DND-41 (cell line): ENCODE measurements around the gene IFNL1.

ENCODE experiments used
- EZH2 ChIP-seq: IDR thresholded peaks from 3 replicates; pipeline ENCODE4 v1.6.1; 2012; ENCODE audit warnings: borderline replicate concordance, low read depth, mild to moderate bottlenecking, moderate library complexity, low read length, inconsistent platforms; ENCODE audit not compliant: severe bottlenecking
- TF ChIP-seq, protein P1 (sequence below): IDR thresholded peaks from 2 replicates; pipeline ENCODE4 v1.5.1; 2012; ENCODE audit warnings: borderline replicate concordance, low read length, moderate library complexity, mild to moderate bottlenecking; ENCODE audit not compliant: poor library complexity, severe bottlenecking; ENCODE audit errors: extremely low read depth

DNA sequence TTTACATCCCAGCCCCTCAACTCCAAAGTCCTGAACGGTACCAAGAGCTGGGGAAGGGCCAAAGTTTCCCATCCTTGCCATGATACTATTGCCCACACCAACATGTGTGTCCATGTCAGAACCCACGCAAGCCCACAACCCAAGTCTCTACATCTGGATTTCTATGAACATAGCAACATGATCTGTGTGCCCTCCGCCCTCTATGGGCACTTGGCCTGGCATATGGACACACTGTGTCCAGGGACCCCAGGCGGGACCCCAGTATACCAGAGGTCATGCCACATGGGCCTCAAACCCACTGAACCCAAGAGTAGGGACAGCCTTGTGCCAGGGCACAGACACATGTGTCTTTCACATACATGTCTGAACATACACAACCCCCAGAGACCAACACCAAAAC lies 22.5 kb downstream of the IFNL1 start:
- TF ChIP-seq, protein P1, sequence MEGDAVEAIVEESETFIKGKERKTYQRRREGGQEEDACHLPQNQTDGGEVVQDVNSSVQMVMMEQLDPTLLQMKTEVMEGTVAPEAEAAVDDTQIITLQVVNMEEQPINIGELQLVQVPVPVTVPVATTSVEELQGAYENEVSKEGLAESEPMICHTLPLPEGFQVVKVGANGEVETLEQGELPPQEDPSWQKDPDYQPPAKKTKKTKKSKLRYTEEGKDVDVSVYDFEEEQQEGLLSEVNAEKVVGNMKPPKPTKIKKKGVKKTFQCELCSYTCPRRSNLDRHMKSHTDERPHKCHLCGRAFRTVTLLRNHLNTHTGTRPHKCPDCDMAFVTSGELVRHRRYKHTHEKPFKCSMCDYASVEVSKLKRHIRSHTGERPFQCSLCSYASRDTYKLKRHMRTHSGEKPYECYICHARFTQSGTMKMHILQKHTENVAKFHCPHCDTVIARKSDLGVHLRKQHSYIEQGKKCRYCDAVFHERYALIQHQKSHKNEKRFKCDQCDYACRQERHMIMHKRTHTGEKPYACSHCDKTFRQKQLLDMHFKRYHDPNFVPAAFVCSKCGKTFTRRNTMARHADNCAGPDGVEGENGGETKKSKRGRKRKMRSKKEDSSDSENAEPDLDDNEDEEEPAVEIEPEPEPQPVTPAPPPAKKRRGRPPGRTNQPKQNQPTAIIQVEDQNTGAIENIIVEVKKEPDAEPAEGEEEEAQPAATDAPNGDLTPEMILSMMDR, result no peak
- no peak for TF ChIP-seq EZH2
